HG03045 (cell line): Measurements from ENCODE around the gene PRKAB1.

Experiments used
- ATAC-seq: cut with Tn5 transposase; IDR thresholded peaks from one replicate; pipeline ENCODE4 v1.9.1; 2021; ENCODE audit warnings: mild to moderate bottlenecking, moderate library complexity; ENCODE audit not compliant: unreplicated experiment

Gene PRKAB1

DNA sequence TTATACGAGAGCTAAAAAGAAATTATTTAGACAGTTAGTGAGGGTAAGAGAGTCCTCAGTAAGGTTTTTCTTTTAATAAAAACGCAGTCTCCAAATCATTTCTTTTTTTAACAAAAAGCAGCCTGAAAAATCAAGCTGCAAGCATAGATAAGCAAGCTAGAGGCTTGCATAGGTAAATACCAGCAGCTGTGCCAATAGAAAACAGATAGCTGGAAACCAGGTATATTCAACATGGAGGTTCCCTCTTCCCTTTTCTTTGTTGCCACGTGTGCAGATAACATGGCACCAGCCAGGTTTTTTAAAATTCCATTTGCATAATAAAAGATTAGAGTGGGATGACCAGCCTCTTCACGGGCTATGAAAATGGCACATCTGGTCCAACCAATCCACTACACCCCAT is 6.1 kb upstream of the PRKAB1 start:
- no peak for ATAC-seq

DNA sequence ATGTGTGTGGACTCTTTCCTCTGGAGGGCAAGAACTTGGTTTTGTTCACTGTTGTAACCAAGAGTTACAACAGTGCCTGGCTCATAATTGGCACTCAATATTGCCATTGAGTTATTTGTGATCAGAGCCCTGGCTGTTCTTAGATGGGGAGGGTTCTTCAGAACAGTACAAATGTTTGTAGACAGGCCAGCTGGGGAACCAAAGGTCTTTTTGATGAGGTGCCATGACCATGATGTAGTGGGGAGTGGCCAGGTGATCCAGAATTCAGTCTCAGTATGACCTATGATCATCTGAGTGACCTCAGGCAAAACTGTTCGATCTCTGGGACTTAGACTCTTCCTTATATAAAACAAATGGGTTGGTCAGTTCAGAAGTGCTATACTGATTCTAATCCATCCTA is 3.3 kb upstream of the PRKAB1 start:
- ATAC-seq: no peak

- ATAC-seq: no peak
Observed at GRCh38 chr12:119665164-119665929, 2.6 kb upstream of the PRKAB1 start.

- ATAC-seq: no peak
Observed at GRCh38 chr12:119666226-119666795, 1.6 kb upstream of the PRKAB1 start.

DNA sequence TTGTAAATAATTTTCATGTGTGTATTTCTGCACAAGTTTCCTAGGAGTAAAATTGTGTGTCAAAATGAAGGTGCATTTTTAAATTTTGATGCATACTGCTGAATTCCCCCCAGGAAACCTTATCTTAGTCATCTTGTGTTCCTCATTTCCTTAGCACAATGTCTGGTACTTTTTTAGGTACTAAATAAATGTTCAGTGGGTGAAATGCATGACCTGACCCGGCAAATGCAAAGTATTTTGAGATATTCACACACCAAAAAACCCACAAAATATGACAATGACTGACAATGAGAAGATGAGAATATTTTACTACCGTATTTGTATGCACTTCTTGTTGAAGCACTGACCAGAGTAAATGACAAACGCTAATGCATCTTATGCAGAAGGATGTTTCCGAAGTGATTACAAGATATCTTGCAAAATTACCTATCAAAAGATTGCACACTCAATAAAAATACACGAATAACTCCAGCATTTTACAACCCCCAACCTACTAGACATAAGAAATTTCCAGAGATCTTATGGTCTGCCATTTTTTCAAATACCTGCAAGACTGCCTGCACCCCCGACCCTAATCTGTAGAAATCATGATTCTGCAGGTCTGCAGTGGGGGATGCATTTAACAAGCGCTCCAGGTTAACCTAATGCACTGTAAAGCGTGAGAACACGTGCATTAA is 895 bp upstream of the PRKAB1 start:
- peak; percentile 9 for ATAC-seq

- no peak for ATAC-seq
Observed at GRCh38 chr12:119668324-119668841, 450 bp downstream of the PRKAB1 start.

DNA sequence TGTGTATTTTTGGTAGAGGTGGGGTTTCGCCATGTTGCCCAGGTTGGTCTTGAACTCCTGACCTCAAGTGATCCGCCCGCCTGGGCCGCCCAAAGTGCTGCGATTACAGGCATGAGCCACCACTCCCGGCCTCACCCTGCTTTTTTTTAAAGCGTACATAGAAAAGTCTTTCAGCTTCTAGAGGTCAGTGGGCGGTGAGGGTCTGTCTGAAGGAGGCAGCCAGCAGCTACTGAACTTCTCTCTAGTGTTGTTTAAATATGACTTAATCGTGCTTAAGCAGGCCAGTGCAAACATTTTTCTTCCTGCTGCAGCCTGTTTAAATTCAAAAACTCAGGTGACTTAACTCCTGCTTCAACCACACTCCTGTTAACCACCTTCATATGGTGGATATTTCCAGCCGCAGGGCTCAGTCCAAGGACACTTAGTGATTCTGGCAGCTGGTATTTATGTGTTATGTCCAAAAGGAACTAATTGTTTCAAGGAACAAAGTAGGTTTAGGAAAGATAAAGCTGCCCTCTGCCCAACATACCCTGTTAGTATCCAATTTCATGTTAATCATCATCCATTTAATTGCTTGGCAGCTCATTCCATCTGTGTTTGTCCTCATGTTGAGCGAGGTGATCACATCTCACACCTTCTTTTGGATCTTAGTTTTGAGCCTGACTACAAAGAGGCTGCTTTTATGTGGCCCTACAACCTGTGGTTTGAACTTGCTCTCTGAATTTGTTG is 2.0 kb downstream of the PRKAB1 start:
- no peak for ATAC-seq

GRCh38 chr12:119671070-119671469 is 3.1 kb downstream of the PRKAB1 start:
- no peak for ATAC-seq

DNA sequence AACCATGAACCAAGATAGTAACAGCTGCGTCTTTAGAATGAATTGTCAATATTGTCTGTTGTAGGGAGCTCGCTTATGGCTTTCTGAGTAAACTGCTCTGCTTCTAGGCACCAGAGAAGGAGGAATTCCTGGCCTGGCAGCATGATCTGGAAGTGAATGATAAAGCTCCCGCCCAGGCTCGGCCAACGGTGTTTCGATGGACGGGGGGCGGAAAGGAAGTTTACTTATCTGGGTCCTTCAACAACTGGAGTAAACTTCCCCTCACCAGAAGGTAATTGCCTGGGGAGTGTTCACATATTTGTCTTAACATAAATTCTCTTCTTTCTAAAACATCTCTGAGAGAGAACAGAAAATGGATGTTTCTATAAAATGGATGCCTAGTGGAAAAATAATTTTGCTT is 4.3 kb downstream of the PRKAB1 start:
- ATAC-seq: no peak

DNA sequence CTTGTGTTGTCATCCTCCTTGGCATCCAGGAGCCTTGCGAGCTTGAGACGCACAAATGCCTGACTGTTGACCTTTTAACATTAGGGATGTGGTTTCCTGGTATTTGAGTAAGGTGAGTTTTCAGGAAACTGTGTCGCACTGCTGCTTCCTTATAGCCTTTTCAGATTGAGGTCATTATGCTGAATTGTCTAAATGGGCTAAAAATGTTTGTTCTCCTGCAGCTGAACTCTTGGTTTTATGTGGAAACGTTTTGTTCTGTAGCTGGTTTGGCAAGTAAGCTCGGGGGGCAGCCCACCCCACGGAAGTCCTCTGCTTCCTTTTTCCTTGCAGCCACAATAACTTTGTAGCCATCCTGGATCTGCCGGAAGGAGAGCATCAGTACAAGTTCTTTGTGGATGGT is 5.7 kb downstream of the PRKAB1 start:
- no peak for ATAC-seq

GRCh38 chr12:119674560-119674959 is 6.6 kb downstream of the PRKAB1 start:
- ATAC-seq: no peak

DNA sequence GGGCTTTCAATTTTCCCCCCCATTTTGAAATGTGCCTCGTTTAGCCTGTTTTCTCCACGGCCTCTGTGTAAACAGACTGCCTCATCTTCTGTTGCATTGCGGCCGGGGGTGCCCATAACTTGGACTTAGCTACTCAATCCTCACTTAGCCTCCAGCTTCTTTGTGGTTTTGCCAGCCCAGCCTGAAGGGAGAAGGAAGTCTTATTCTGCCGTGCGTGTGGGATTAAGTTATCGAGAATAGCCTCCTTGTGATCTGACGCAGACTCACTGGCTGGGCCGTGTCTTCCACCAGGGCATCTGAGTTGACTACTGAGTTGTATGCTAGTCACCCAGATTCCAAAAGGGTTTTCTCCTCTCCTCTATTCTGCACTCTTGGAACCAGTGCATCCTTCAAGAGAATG is 8.1 kb downstream of the PRKAB1 start:
- ATAC-seq: no peak

DNA sequence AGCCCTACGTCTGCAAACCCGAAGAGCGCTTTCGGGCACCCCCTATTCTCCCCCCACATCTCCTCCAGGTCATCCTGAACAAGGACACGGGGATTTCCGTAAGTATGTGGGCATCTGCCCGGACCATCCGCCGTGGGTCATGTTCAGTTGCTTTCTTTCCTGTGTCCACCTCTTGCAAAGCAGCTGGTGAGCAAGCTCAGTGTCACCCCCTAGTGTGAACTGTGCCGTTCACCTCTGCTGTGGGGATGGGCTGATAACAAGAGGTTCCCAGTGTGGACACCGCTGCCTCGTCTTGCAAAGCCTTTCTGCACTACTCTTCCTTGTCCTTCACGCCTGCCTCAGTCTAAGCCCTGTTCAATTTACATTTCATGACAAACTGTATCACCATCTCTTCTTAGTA is 8.6 kb downstream of the PRKAB1 start:
- ATAC-seq: no peak

DNA sequence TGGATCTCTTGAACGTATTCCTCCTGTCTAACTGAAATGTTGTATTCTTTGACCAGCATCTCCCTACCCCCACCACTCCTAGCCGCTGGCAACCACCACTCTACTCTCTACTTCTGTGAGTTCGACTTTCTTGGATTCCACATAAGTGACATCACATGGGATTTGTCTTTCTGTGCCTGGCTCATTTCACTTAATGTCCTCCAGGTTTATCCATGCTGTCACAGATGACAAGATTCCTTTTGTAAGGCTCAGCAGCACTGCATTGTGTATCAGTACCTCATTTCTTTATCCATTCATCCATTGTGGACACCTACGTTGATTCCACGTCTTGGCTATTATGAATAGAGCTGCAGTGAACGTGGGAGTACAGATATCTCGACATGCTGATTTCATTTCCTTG is 10.5 kb downstream of the PRKAB1 start:
- ATAC-seq: no peak

DNA sequence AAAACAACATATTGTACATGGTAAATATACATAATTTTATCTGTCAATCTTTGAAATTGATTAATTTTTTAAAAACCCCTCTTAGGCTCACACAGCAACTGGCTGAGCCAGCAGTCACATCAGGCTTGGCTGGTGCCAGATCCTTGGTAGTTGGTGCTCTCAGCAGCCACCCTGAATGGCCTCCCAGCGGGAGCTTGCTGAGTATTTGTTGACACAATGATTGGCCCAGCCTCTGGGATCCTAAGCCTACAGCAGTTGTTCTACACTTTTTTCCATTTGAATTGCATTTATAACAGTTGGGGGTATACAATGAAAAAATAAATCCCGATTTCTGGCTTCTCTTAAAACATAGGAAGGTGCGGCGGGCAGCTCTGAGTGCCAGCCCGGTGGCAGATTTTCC is 11.1 kb downstream of the PRKAB1 start:
- no peak for ATAC-seq

GRCh38 chr12:119679490-119679889 is 11.6 kb downstream of the PRKAB1 start:
- no peak for ATAC-seq

DNA sequence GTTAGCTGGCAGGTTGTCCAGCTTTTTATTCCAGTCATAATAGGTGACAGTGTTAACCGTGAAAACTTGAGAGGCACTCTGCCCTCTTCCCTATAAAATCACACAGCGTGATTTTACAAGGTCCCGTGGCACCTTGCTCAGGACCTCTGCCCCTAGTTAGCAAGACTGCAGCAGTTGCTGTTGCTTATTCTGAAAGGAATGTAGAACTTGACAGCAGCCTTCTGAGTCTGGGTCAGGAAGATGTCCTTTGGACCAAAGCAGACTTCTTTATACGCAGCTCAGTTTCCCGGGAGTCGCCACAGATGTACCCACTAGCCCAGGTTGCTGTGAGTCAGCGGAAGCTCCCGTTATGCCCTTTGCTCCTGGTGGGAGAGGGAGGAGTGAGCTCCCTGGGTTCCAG is 13.2 kb downstream of the PRKAB1 start:
- no peak for ATAC-seq

DNA sequence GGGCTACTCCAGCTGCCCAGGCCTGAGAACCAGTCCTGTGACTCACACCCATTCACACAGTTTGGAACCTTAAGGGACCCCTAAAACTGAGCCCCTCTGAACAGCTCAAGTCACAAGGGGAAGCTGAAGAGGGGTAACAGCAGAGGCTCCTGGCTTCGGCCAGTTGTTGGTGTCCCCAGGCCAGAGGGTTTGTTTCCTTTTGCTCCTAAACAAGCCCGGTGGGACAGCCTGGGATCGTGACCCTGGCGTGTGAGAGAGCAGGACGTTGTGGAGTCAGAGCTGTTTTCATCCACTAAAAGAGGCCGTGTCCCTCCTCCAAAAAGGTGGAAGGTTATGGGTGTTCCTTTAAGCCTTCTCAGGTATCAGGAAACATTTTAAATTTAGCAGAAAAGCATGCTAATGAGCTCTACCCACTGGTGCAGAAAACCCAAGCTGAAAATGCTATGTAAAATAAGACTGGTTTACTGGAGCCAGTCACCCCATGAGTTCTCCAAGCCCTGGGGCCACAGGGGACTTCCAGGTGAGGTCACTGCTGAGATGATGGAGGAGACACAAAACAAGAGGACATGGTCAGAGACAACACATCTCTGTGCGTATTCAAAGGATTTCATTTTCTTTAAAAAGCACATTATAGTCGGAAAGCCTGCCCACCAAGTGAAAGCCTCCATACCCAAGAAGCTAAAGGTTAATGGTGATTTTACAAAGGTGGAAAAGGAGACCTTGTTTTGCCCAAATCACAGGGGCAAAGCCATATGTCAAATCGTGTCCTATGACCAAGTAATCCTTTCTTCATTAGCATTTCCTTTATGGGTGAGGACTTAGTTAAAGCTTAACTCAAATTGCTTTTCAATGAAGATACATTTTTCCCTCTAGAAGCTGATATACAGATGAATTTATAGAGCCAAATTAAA is 14.1 kb downstream of the PRKAB1 start:
- peak; percentile 60 for ATAC-seq

GRCh38 chr12:119682639-119683252 is 14.8 kb downstream of the PRKAB1 start:
- no peak for ATAC-seq

DNA sequence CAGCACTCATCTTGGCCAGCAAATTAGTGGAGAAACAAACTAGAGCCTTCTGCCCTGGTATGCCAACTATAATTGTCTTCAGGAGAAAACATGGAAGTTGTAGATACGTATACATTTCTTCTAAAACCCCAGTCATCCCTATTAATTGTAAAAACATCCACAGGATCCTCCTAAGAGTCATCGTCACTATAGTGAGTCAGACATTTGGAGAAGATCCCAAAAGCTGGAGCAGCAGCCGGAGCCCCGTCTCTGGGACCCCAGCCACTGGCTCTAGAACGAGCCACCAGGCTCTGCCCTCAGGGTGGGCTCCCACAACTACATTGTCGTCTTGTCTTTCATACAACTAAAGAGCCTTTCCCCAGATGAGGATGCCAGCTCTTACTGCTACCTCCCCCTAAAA is 15.5 kb downstream of the PRKAB1 start:
- ATAC-seq: no peak
